ENCODE measurements around the gene FMN2. TPM values are rescaled to one million over a fixed set of nuclear protein-coding genes. Genes with fewer than 3 reads are reported as not detected.

FMN2 gene
- total RNA-seq, 3 donors from 2014 or later (not counting 1 experiment from before 2014, with no cell fraction given): not detected

- H3K9me3 ChIP-seq (ENCODE audit: control insufficient read depth, insufficient read depth, low read length): no peaks in the 10 kb centered on the region
- TF ChIP-seq, protein P1, sequence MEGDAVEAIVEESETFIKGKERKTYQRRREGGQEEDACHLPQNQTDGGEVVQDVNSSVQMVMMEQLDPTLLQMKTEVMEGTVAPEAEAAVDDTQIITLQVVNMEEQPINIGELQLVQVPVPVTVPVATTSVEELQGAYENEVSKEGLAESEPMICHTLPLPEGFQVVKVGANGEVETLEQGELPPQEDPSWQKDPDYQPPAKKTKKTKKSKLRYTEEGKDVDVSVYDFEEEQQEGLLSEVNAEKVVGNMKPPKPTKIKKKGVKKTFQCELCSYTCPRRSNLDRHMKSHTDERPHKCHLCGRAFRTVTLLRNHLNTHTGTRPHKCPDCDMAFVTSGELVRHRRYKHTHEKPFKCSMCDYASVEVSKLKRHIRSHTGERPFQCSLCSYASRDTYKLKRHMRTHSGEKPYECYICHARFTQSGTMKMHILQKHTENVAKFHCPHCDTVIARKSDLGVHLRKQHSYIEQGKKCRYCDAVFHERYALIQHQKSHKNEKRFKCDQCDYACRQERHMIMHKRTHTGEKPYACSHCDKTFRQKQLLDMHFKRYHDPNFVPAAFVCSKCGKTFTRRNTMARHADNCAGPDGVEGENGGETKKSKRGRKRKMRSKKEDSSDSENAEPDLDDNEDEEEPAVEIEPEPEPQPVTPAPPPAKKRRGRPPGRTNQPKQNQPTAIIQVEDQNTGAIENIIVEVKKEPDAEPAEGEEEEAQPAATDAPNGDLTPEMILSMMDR (IDR thresholded peaks at IDR 0.05): no peak
- Mint-ChIP-seq H3K9me3 (no peaks in the 10 kb centered on the region), H3K36me3 (no peaks in the 10 kb centered on the region), H3K27ac (no peak overlapping the region), H3K4me3 (no peak overlapping the region), H3K4me1 (no peaks in the 10 kb centered on the region), H3K27me3 (ENCODE audit: low read depth in 2 of 2) (peaks cover 16 to 48% of the 10 kb centered on the region in 2 donors)
- H3K27ac ChIP-seq (ENCODE audit: low read length): no peak overlapping the region
- intact Hi-C loops (cut with micrococcal nuclease): no loop called here
- H3K36me3 ChIP-seq (ENCODE audit: control insufficient read depth, insufficient read depth, low read length): no peaks in the 10 kb centered on the region
- peaks cover 15% of the 10 kb centered on the region for H3K27me3 ChIP-seq (ENCODE audit: control insufficient read depth, insufficient read depth, low read length)
- ATAC-seq (no peak), DNase-seq (no peak)
- 13% methylated on average over 65 of the region's 65 CpGs for WGBS (ENCODE audit: insufficient coverage)
- H3K4me3 ChIP-seq (ENCODE audit: low read length): no peak overlapping the region
- H3K4me1 ChIP-seq (ENCODE audit: control insufficient read depth, insufficient read depth, low read length): peaks cover 4% of the 10 kb centered on the region
These were observed 1.7 kb downstream of the FMN2 start for GRCh38 chr1:240093120-240093961.

DNA sequence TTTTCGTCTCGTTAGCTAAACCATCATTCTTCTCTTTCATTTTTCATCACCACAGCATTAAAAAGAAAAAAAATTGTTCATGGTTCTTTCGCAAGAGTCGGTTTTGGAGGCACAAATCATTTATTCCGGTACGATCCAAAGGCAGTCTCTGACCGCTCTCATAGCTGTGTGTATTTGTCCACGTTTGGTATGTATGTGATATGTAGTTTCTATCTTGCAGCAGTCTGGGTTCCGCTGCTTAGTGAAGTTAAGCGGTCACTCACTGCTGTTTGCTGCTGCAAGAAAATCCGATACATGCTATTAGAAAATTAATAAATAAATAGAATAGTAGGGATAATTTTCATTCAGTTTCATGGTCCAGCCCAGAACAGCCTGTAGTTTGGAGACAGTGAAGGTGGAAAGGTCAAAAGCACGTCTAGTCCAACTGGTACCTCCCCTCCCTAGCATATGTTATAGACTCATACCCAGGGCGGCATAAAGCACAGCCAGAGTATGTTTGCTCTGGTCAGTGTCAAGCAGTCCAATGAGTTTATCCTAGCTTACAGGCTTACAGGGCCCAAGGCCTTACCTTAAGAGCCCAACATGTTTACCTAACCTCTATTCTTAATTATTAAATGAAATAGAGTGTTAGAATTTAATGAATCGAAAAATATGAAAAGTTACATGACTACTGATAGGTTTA, 2.5 kb downstream of the FMN2 start:
- H3K27ac ChIP-seq (ENCODE audit: low read length): no peak overlapping the region
- 92% methylated on average over 10 of the region's 14 CpGs for WGBS (ENCODE audit: insufficient coverage)
- peaks cover 14% of the 10 kb centered on the region for H3K27me3 ChIP-seq (ENCODE audit: control insufficient read depth, insufficient read depth, low read length)
- no peaks in the 10 kb centered on the region for H3K36me3 ChIP-seq (ENCODE audit: control insufficient read depth, insufficient read depth, low read length)
- ATAC-seq (no peak), DNase-seq (no peak)
- Mint-ChIP-seq H3K4me3 (peak overlapping the region; percentile 6), H3K9me3 (no peaks in the 10 kb centered on the region), H3K27me3 (ENCODE audit: low read depth in 2 of 2) (peaks cover 16 to 48% of the 10 kb centered on the region in 2 donors), H3K4me1 (no peaks in the 10 kb centered on the region), H3K27ac (no peak overlapping the region), H3K36me3 (no peaks in the 10 kb centered on the region)
- TF ChIP-seq, protein P1 (IDR thresholded peaks at IDR 0.05): no peak
- intact Hi-C loops (cut with micrococcal nuclease): no loop called here
- no peaks in the 10 kb centered on the region for H3K9me3 ChIP-seq (ENCODE audit: control insufficient read depth, insufficient read depth, low read length)
- no peak overlapping the region for H3K4me3 ChIP-seq (ENCODE audit: low read length)
- peaks cover 4% of the 10 kb centered on the region for H3K4me1 ChIP-seq (ENCODE audit: control insufficient read depth, insufficient read depth, low read length)

GRCh38 chr1:240096974-240097373, 5.3 kb downstream of the FMN2 start:
- ATAC-seq (no peak), DNase-seq (no peak)
- H3K27me3 Mint-ChIP-seq (ENCODE audit: low read depth in 2 of 2): peaks cover 8 to 39% of the 10 kb centered on the region in 2 donors
- no peaks in the 10 kb centered on the region for H3K36me3 Mint-ChIP-seq
- 77% methylated on average over 3 of the region's 4 CpGs for WGBS (ENCODE audit: insufficient coverage)
- H3K27ac Mint-ChIP-seq: no peak overlapping the region
- no peak overlapping the region for H3K4me3 ChIP-seq (ENCODE audit: low read length)
- H3K27me3 ChIP-seq (ENCODE audit: control insufficient read depth, insufficient read depth, low read length): peaks cover 10% of the 10 kb centered on the region
- H3K27ac ChIP-seq (ENCODE audit: low read length): no peak overlapping the region
- intact Hi-C loops (cut with micrococcal nuclease): no loop called here
- peaks cover 4% of the 10 kb centered on the region for H3K4me1 ChIP-seq (ENCODE audit: control insufficient read depth, insufficient read depth, low read length)
- H3K4me3 Mint-ChIP-seq: no peak overlapping the region
- H3K9me3 ChIP-seq (ENCODE audit: control insufficient read depth, insufficient read depth, low read length): no peaks in the 10 kb centered on the region
- peaks cover 0 to 2% of the 10 kb centered on the region in 2 donors for H3K9me3 Mint-ChIP-seq
- TF ChIP-seq, protein P1 (IDR thresholded peaks at IDR 0.05): no peak
- no peaks in the 10 kb centered on the region for H3K4me1 Mint-ChIP-seq
- H3K36me3 ChIP-seq (ENCODE audit: control insufficient read depth, insufficient read depth, low read length): no peaks in the 10 kb centered on the region
